ENCODE data around the gene IKZF1.
A peak's percentile ranks its signal among the peaks of the same experiment; 100 is the strongest.

Gene IKZF1

DNA sequence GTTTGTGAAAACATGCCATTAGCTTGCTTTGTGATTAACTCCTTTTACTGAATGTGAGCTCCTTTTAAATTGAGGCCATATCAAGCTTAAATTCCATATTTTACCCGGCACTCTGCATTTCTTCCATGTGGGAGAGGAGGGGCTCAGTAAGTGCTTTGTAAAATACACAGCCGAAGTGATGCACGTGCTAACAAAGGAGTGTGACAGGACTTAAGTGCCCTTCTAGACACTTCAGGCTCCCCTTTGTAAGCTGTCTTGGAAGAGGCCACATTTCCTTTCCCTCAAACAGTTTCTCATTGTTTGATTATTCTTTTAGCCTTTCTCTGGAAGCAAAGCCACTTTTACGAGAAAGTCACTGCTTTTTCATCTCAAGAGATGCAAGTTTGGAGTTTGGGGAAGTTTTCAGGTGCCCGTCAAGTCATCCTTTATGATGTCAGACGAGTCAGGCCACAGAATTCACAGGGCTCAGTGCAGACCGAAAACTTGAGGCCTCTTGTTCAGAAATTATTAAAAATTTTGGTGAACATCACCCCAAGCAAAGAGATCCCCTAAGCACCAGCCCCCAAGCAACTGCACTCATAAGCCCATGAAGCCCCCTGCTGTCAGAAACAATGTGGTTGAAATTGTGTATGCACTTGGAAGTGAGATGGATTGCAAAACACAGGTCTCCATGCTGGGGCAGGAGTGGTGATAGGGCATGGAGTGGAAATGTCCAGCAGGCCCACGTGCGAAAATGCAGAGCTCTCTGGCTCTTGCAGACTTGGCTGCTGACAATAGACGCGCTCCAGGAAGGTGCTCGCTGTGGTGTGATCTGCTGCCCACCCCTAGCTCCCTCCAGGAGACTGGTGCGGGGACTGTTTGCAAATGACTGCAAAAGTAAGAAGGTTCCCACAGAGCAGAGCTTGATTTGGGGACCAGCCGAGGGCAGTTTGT, 11.5 kb downstream of the IKZF1 start:
- DNase-seq (ENCODE audit: low read depth in 1 of 2, low spot score in 1 of 2), result peak in 1 of 2 experiments; percentile 24
- H3K4me3 ChIP-seq (replicated peaks; ENCODE audit: insufficient read depth, low read length), result no peak overlapping the region
- H3K27me3 ChIP-seq (ENCODE audit: insufficient read depth, poor library complexity, severe bottlenecking), result no peaks in the 10 kb centered on the region
- TF ChIP-seq, protein P1, sequence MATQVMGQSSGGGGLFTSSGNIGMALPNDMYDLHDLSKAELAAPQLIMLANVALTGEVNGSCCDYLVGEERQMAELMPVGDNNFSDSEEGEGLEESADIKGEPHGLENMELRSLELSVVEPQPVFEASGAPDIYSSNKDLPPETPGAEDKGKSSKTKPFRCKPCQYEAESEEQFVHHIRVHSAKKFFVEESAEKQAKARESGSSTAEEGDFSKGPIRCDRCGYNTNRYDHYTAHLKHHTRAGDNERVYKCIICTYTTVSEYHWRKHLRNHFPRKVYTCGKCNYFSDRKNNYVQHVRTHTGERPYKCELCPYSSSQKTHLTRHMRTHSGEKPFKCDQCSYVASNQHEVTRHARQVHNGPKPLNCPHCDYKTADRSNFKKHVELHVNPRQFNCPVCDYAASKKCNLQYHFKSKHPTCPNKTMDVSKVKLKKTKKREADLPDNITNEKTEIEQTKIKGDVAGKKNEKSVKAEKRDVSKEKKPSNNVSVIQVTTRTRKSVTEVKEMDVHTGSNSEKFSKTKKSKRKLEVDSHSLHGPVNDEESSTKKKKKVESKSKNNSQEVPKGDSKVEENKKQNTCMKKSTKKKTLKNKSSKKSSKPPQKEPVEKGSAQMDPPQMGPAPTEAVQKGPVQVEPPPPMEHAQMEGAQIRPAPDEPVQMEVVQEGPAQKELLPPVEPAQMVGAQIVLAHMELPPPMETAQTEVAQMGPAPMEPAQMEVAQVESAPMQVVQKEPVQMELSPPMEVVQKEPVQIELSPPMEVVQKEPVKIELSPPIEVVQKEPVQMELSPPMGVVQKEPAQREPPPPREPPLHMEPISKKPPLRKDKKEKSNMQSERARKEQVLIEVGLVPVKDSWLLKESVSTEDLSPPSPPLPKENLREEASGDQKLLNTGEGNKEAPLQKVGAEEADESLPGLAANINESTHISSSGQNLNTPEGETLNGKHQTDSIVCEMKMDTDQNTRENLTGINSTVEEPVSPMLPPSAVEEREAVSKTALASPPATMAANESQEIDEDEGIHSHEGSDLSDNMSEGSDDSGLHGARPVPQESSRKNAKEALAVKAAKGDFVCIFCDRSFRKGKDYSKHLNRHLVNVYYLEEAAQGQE (IDR thresholded peaks at IDR 0.05; ENCODE audit: insufficient replicate concordance, low read depth), result no peak
- 0 out of 2 replicates have a peak, but pooled peaks have one; percentile 53 for TF ChIP-seq POLR2AphosphoS5 (IDR thresholded peaks at IDR 0.05; ENCODE audit: low read depth)
- H3K27ac ChIP-seq (replicated peaks), result no peak overlapping the region; the same call in 1 of the 2 replicates

DNA sequence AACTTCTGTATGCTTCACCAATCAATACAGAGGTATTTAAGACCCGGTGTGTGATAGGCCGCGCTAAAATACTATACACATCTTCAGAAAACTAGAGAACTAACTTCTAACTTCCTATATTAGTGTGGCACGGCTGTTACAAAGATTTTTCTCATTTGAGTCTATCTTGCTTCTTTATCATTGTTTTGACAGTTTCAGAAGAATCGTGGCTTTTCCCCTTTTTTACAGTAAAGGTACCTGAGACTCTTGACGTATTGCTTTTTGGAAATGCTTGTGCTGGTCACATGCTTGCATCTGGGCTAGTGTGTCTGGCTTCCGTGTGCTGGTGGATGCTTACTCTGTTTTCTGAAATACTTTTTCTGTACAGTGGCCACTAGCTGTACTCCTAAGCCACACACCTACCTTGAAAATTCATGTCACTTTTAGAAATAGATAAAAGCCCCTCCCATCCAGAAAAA, 12.7 kb downstream of the IKZF1 start:
- Histone ChIP-seq H3K27ac (replicated peaks) (peak overlapping the region; percentile 22), H3K4me3 (replicated peaks; ENCODE audit: insufficient read depth, low read length) (no peak overlapping the region), H3K27me3 (ENCODE audit: insufficient read depth, poor library complexity, severe bottlenecking) (no peaks in the 10 kb centered on the region)
- DNase-seq (ENCODE audit: low read depth in 1 of 2, low spot score in 1 of 2), result no peak
- TF ChIP-seq GABPA (IDR thresholded peaks at IDR 0.05; ENCODE audit: low read depth) (no peak), SPI1 (IDR thresholded peaks at IDR 0.05; ENCODE audit: borderline replicate concordance, low read depth) (no peak), POLR2AphosphoS5 (IDR thresholded peaks at IDR 0.05; ENCODE audit: low read depth) (no peak)
- TF ChIP-seq, protein P1 (IDR thresholded peaks at IDR 0.05; ENCODE audit: insufficient replicate concordance, low read depth), result no peak
- TF ChIP-seq, protein P2, sequence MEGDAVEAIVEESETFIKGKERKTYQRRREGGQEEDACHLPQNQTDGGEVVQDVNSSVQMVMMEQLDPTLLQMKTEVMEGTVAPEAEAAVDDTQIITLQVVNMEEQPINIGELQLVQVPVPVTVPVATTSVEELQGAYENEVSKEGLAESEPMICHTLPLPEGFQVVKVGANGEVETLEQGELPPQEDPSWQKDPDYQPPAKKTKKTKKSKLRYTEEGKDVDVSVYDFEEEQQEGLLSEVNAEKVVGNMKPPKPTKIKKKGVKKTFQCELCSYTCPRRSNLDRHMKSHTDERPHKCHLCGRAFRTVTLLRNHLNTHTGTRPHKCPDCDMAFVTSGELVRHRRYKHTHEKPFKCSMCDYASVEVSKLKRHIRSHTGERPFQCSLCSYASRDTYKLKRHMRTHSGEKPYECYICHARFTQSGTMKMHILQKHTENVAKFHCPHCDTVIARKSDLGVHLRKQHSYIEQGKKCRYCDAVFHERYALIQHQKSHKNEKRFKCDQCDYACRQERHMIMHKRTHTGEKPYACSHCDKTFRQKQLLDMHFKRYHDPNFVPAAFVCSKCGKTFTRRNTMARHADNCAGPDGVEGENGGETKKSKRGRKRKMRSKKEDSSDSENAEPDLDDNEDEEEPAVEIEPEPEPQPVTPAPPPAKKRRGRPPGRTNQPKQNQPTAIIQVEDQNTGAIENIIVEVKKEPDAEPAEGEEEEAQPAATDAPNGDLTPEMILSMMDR (IDR thresholded peaks at IDR 0.05; ENCODE audit: insufficient read depth, low read length), result no peak

DNA sequence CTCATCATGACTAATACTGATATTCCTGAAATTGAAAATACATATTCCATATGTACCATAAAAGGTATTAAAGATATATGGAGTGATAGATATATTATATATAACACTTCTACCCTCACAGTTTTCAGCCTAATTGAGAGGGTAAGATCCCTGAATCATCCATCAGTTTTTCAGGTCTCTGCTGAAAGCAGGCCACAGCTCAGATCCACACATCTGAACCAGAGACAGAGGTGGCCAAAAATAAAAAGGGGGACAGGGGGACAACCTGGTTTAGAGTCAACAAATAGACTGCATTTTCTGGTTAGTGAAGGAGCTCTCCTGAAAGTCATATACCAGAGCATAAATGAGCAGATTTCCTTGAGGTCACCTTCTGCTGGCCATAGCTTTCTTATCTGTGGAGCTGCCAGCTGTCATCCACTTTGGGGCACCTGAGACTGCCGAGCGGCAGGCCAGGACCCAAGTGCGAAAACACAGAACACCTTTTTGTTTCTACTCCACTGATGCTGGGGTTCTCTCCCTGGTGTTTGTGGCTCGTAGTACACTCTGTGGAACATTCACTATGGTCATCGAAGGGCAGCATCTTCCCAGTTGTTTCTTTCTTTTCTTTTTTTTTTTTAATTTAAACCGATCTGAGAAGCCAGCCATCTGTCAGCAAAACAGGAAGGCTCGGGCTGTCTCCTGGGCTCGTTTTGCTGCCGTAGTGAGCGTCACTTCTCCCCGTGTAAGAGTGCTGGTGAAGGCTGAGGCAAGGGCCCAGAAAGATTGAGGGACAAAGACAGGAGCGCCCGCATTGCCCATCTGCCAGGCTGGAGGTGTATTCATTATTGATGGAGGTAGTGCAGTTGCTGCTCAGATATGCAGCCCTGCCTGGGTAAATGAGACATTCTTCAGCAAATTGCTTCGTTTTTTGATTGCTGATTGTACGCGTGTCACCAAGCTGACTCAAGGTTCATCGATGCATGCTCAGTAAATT, 13.5 kb downstream of the IKZF1 start:
- no peak for DNase-seq (ENCODE audit: low read depth in 1 of 2, low spot score in 1 of 2)
- Histone ChIP-seq H3K4me3 (replicated peaks; ENCODE audit: insufficient read depth, low read length) (no peak overlapping the region), H3K27ac (replicated peaks) (no peak overlapping the region; the same call in 1 of the 2 replicates), H3K27me3 (ENCODE audit: insufficient read depth, poor library complexity, severe bottlenecking) (no peaks in the 10 kb centered on the region)
- TF ChIP-seq POLR2AphosphoS5 (IDR thresholded peaks at IDR 0.05; ENCODE audit: low read depth) (peak; percentile 40; the same call in 1 of the 2 replicates), GABPA (IDR thresholded peaks at IDR 0.05; ENCODE audit: low read depth) (no peak), SPI1 (IDR thresholded peaks at IDR 0.05; ENCODE audit: borderline replicate concordance, low read depth) (peak; percentile 7; the same call in 1 of the 2 replicates)
- TF ChIP-seq, protein P2 (IDR thresholded peaks at IDR 0.05; ENCODE audit: insufficient read depth, low read length), result no peak
- TF ChIP-seq, protein P1 (IDR thresholded peaks at IDR 0.05; ENCODE audit: insufficient replicate concordance, low read depth), result no peak
